GM12874 (cell line): ENCODE data around the gene OR2K2.

ENCODE experiments used
- CTCF ChIP-seq: IDR thresholded peaks from 2 replicates; pipeline ENCODE4 v1.5.1; 2011; ENCODE audit warnings: low read depth, mild to moderate bottlenecking, control low read depth, low read length, moderate library complexity; ENCODE audit not compliant: insufficient read depth

OR2K2 gene

GRCh38 chr9:111301195-111301594 is 28.8 kb downstream of the OR2K2 start:
- no peak for TF ChIP-seq CTCF

GRCh38 chr9:111300140-111300735 is 29.8 kb downstream of the OR2K2 start:
- no peak for TF ChIP-seq CTCF

- TF ChIP-seq CTCF: peak; percentile 42; the same call in 1 of the 2 replicates
Observed at GRCh38 chr9:111298731-111299598, 31.1 kb downstream of the OR2K2 start.

- TF ChIP-seq CTCF: no peak
Observed at GRCh38 chr9:111298111-111298510, 31.9 kb downstream of the OR2K2 start.

- no peak for TF ChIP-seq CTCF
Observed at GRCh38 chr9:111297066-111297824, 32.8 kb downstream of the OR2K2 start.

- TF ChIP-seq CTCF: no peak
Observed at GRCh38 chr9:111294691-111295451, 35.2 kb downstream of the OR2K2 start.
